Muscle layer of duodenum (tissue), 2 donors: Measurements from ENCODE around the gene SPAG16.

Experiments used
- H3K27ac ChIP-seq: one replicate; pipeline ENCODE4 v1.7.0; 2013; ENCODE audit warnings: mild to moderate bottlenecking, low read length
- H3K27me3 ChIP-seq: one replicate; pipeline ENCODE4 v1.7.0; 2013; ENCODE audit warnings: low read depth, mild to moderate bottlenecking, control low read depth, low read length
- H3K36me3 ChIP-seq, 2 donors: one replicate each; pipeline ENCODE4 v1.7.0; 2013; ENCODE audit warnings: low read length in 2 of 2, control low read depth in 1 of 2, mild to moderate bottlenecking in 1 of 2; ENCODE audit not compliant: insufficient read depth in 2 of 2, control insufficient read depth in 1 of 2
- H3K4me1 ChIP-seq, 2 donors: one replicate each; pipeline ENCODE4 v1.7.0; 2013; ENCODE audit warnings: low read length in 2 of 2, mild to moderate bottlenecking in 2 of 2, control low read depth in 1 of 2, moderate library complexity in 1 of 2; ENCODE audit not compliant: insufficient read depth in 2 of 2, control insufficient read depth in 1 of 2
- H3K4me3 ChIP-seq, 2 donors: one replicate each; pipeline ENCODE4 v1.7.0; 2013; ENCODE audit warnings: low read length in 2 of 2, low read depth in 1 of 2, mild to moderate bottlenecking in 1 of 2
- H3K9me3 ChIP-seq, 2 donors: one replicate each; pipeline ENCODE4 v1.7.0; 2013; ENCODE audit warnings: low read length in 2 of 2, control low read depth in 1 of 2, mild to moderate bottlenecking in 1 of 2; ENCODE audit not compliant: control insufficient read depth in 1 of 2
- donor health status: healthy.

Gene SPAG16

GRCh38 chr2:213475433-213475832 lies 191.2 kb downstream of the SPAG16 start:
- no peaks in the 10 kb centered on the region for H3K27me3 ChIP-seq
- H3K27ac ChIP-seq = no peak overlapping the region
- no peaks in the 10 kb centered on the region for H3K36me3 ChIP-seq
- H3K4me1 ChIP-seq = no peaks in the 10 kb centered on the region
- H3K4me3 ChIP-seq = no peak overlapping the region
- peaks cover 8 to 34% of the 10 kb centered on the region in 2 donors for H3K9me3 ChIP-seq

- Histone ChIP-seq H3K4me3 (no peak overlapping the region), H3K4me1 (no peaks in the 10 kb centered on the region), H3K36me3 (no peaks in the 10 kb centered on the region), H3K27me3 (no peaks in the 10 kb centered on the region), H3K9me3 (peaks cover 8 to 34% of the 10 kb centered on the region in 2 donors), H3K27ac (no peak overlapping the region)
These were observed 192.4 kb downstream of the SPAG16 start for GRCh38 chr2:213476641-213477040.

GRCh38 chr2:213490087-213490486 lies 205.8 kb downstream of the SPAG16 start:
- Histone ChIP-seq H3K4me1 (no peaks in the 10 kb centered on the region), H3K36me3 (no peaks in the 10 kb centered on the region), H3K9me3 (no peaks in the 10 kb centered on the region), H3K27ac (no peak overlapping the region), H3K4me3 (no peak overlapping the region), H3K27me3 (no peaks in the 10 kb centered on the region)

GRCh38 chr2:213491376-213491775 lies 207.1 kb downstream of the SPAG16 start:
- Histone ChIP-seq H3K9me3 (no peaks in the 10 kb centered on the region), H3K27me3 (no peaks in the 10 kb centered on the region), H3K36me3 (no peaks in the 10 kb centered on the region), H3K27ac (no peak overlapping the region), H3K4me1 (no peaks in the 10 kb centered on the region), H3K4me3 (no peak overlapping the region)

- Histone ChIP-seq H3K4me3 (no peak overlapping the region), H3K27ac (no peak overlapping the region), H3K4me1 (no peaks in the 10 kb centered on the region)
These were observed 212.0 kb downstream of the SPAG16 start for GRCh38 chr2:213496226-213496625.

GRCh38 chr2:213500881-213501280 lies 216.6 kb downstream of the SPAG16 start:
- H3K27ac ChIP-seq = no peak overlapping the region
- no peak overlapping the region for H3K4me3 ChIP-seq
- H3K9me3 ChIP-seq = no peaks in the 10 kb centered on the region
- H3K27me3 ChIP-seq = no peaks in the 10 kb centered on the region
- H3K36me3 ChIP-seq = no peaks in the 10 kb centered on the region
- no peaks in the 10 kb centered on the region for H3K4me1 ChIP-seq

More at GRCh38 chr2:213496226-213496625, 212.0 kb downstream of the SPAG16 start:
- Histone ChIP-seq H3K27me3 (no peaks in the 10 kb centered on the region), H3K9me3 (no peaks in the 10 kb centered on the region), H3K36me3 (no peaks in the 10 kb centered on the region)

GRCh38 chr2:213524164-213524563 lies 239.9 kb downstream of the SPAG16 start:
- Histone ChIP-seq H3K27me3 (no peaks in the 10 kb centered on the region), H3K9me3 (peaks cover 3 to 4% of the 10 kb centered on the region in 2 donors), H3K4me1 (no peaks in the 10 kb centered on the region), H3K4me3 (no peak overlapping the region), H3K36me3 (no peaks in the 10 kb centered on the region), H3K27ac (no peak overlapping the region)

GRCh38 chr2:213537579-213537978 lies 253.3 kb downstream of the SPAG16 start:
- Histone ChIP-seq H3K27me3 (no peaks in the 10 kb centered on the region), H3K27ac (no peak overlapping the region)

GRCh38 chr2:213544940-213545339 lies 260.7 kb downstream of the SPAG16 start:
- H3K27ac ChIP-seq = no peak overlapping the region
- no peak overlapping the region for H3K4me3 ChIP-seq
- no peaks in the 10 kb centered on the region for H3K4me1 ChIP-seq
- H3K27me3 ChIP-seq = no peaks in the 10 kb centered on the region
- no peaks in the 10 kb centered on the region for H3K36me3 ChIP-seq
- H3K9me3 ChIP-seq = no peaks in the 10 kb centered on the region

More at GRCh38 chr2:213537579-213537978, 253.3 kb downstream of the SPAG16 start:
- Histone ChIP-seq H3K9me3 (no peaks in the 10 kb centered on the region), H3K4me1 (no peaks in the 10 kb centered on the region), H3K36me3 (no peaks in the 10 kb centered on the region), H3K4me3 (no peak overlapping the region)

GRCh38 chr2:213545481-213545880 lies 261.2 kb downstream of the SPAG16 start:
- Histone ChIP-seq H3K27me3 (no peaks in the 10 kb centered on the region), H3K4me3 (no peak overlapping the region), H3K9me3 (no peaks in the 10 kb centered on the region), H3K27ac (no peak overlapping the region), H3K36me3 (no peaks in the 10 kb centered on the region), H3K4me1 (no peaks in the 10 kb centered on the region)

GRCh38 chr2:213545964-213546475 lies 261.8 kb downstream of the SPAG16 start:
- H3K4me3 ChIP-seq = no peak overlapping the region
- H3K27me3 ChIP-seq = no peaks in the 10 kb centered on the region
- H3K36me3 ChIP-seq = no peaks in the 10 kb centered on the region
- no peak overlapping the region for H3K27ac ChIP-seq
- no peaks in the 10 kb centered on the region for H3K9me3 ChIP-seq
- H3K4me1 ChIP-seq = no peaks in the 10 kb centered on the region

- H3K4me1 ChIP-seq = no peaks in the 10 kb centered on the region
- H3K9me3 ChIP-seq = peaks cover 5 to 6% of the 10 kb centered on the region in 2 donors
- no peaks in the 10 kb centered on the region for H3K36me3 ChIP-seq
- no peak overlapping the region for H3K27ac ChIP-seq
- H3K27me3 ChIP-seq = no peaks in the 10 kb centered on the region
- no peak overlapping the region for H3K4me3 ChIP-seq
These were observed 267.3 kb downstream of the SPAG16 start for GRCh38 chr2:213551526-213551925.
